Kidney epithelial cell (primary cell): ENCODE measurements around the gene CDH15. TPM values are rescaled to one million over a fixed set of nuclear protein-coding genes. Genes with fewer than 3 reads are reported as not detected.

Source experiments
- DNase-seq: peaks from one replicate; pipeline ENCODE4 v3.0.0-alpha.2; 2010; ENCODE audit warnings: low read depth
- H3K27me3 ChIP-seq: 2 replicates; pipeline ENCODE4 v1.6.0; 2011; ENCODE audit warnings: low read length; ENCODE audit not compliant: control insufficient read depth, insufficient read depth
- H3K36me3 ChIP-seq: 2 replicates; pipeline ENCODE4 v1.5.1; 2011; ENCODE audit warnings: low read length; ENCODE audit not compliant: control insufficient read depth, insufficient read depth
- H3K4me3 ChIP-seq: 2 replicates; pipeline ENCODE4 v1.5.1; 2011; ENCODE audit warnings: low read depth, mild to moderate bottlenecking, control low read depth, low read length
- CTCF ChIP-seq: IDR thresholded peaks from 2 replicates; pipeline ENCODE4 v1.5.1; 2011; ENCODE audit warnings: mild to moderate bottlenecking, moderate library complexity, low read length, control low read depth, inconsistent platforms; ENCODE audit not compliant: insufficient read depth, poor library complexity, severe bottlenecking
- total RNA-seq: library from RNA; depleted of rRNA; stranded (reverse); fragments of >200 nt; gene quantifications from 2 replicates; pipeline ENCODE4 v1.2.3, GENCODE V29; 2015

The CDH15 gene
- total RNA-seq, 1 donor from 2014 or later = 0.50 TPM

GRCh38 chr16:89135166-89135565 lies 36.4 kb upstream of the CDH15 start:
- no peak for DNase-seq
- TF ChIP-seq CTCF = no peak
- no peaks in the 10 kb centered on the region for H3K27me3 ChIP-seq
- no peak overlapping the region for H3K4me3 ChIP-seq
- H3K36me3 ChIP-seq = no peaks in the 10 kb centered on the region

GRCh38 chr16:89135971-89136765 lies 35.4 kb upstream of the CDH15 start:
- no peak for TF ChIP-seq CTCF
- DNase-seq = no peak
- no peaks in the 10 kb centered on the region for H3K36me3 ChIP-seq
- H3K4me3 ChIP-seq = no peak overlapping the region
- H3K27me3 ChIP-seq = no peaks in the 10 kb centered on the region

GRCh38 chr16:89136931-89137330 lies 34.6 kb upstream of the CDH15 start:
- TF ChIP-seq CTCF = no peak
- H3K36me3 ChIP-seq = no peaks in the 10 kb centered on the region
- DNase-seq = no peak
- no peaks in the 10 kb centered on the region for H3K27me3 ChIP-seq
- H3K4me3 ChIP-seq = no peak overlapping the region

- no peak for TF ChIP-seq CTCF
- H3K27me3 ChIP-seq = no peaks in the 10 kb centered on the region
These were observed 33.7 kb upstream of the CDH15 start for GRCh38 chr16:89137666-89138512.

GRCh38 chr16:89138513-89138795 lies 33.1 kb upstream of the CDH15 start:
- TF ChIP-seq CTCF = no peak
- Histone ChIP-seq H3K27me3 (no peaks in the 10 kb centered on the region), H3K4me3 (no peak overlapping the region), H3K36me3 (no peaks in the 10 kb centered on the region)
- no peak for DNase-seq

More at GRCh38 chr16:89137666-89138512, 33.7 kb upstream of the CDH15 start:
- no peak for DNase-seq
- Histone ChIP-seq H3K36me3 (no peaks in the 10 kb centered on the region), H3K4me3 (no peak overlapping the region)
